GM23248 (cell line): Measurements from ENCODE around the gene DHRS1. TPM values are rescaled to one million over a fixed set of nuclear protein-coding genes. Genes with fewer than 3 reads are reported as not detected.
A peak's percentile ranks its signal among the peaks of the same experiment; 100 is the strongest.

Experiments used
- DNase-seq: peaks from one replicate; pipeline ENCODE4 v3.0.0-alpha.2; 2015
- H2AFZ ChIP-seq: fragments of 200-600 bp; sonication (generic); 2 replicates; pipeline ENCODE4 v1.6.1; 2016; ENCODE audit warnings: antibody characterized with exemption
- H3F3A ChIP-seq: fragments of 200-600 bp; sonication (generic); 2 replicates; pipeline ENCODE4 v1.6.1; 2016; ENCODE audit warnings: mild to moderate bottlenecking, antibody characterized with exemption, mixed run types; ENCODE audit not compliant: insufficient read depth
- H3K27ac ChIP-seq: fragments of 200-600 bp; sonication (generic); 2 replicates; pipeline ENCODE4 v1.5.1; 2016; ENCODE audit warnings: mild to moderate bottlenecking
- H3K27me3 ChIP-seq: fragments of 200-600 bp; sonication (generic); replicated peaks from 2 replicates; pipeline ENCODE4 v1.6.1; 2016; ENCODE audit warnings: mild to moderate bottlenecking; ENCODE audit not compliant: insufficient read depth
- H3K36me3 ChIP-seq: fragments of 200-600 bp; sonication (generic); 2 replicates; pipeline ENCODE4 v1.6.1; 2016; ENCODE audit warnings: low read depth, mild to moderate bottlenecking
- H3K4me1 ChIP-seq: fragments of 200-600 bp; sonication (generic); 2 replicates; pipeline ENCODE4 v1.6.1; 2016; ENCODE audit warnings: mild to moderate bottlenecking; ENCODE audit not compliant: insufficient read depth
- H3K4me2 ChIP-seq: fragments of 200-600 bp; sonication (generic); one replicate; pipeline ENCODE4 v1.6.1; 2016; ENCODE audit warnings: mild to moderate bottlenecking; ENCODE audit not compliant: unreplicated experiment
- H3K4me3 ChIP-seq: fragments of 200-600 bp; sonication (generic); 2 replicates; pipeline ENCODE4 v1.5.1; 2016; ENCODE audit warnings: mild to moderate bottlenecking
- H3K79me2 ChIP-seq: fragments of 200-600 bp; sonication (generic); 2 replicates; pipeline ENCODE4 v1.6.1; 2016; ENCODE audit warnings: mild to moderate bottlenecking; ENCODE audit not compliant: insufficient read depth
- H3K9ac ChIP-seq: fragments of 200-600 bp; sonication (generic); 2 replicates; pipeline ENCODE4 v1.6.1; 2016; ENCODE audit warnings: mild to moderate bottlenecking
- H3K9me2 ChIP-seq: fragments of 200-600 bp; sonication (generic); 2 replicates; pipeline ENCODE4 v1.6.1; 2016; ENCODE audit warnings: mixed run types, mild to moderate bottlenecking, moderate library complexity; ENCODE audit not compliant: insufficient read depth
- H3K9me3 ChIP-seq: fragments of 200-600 bp; sonication (generic); one replicate; pipeline ENCODE4 v1.6.1; 2017; ENCODE audit warnings: low read depth
- H4K20me1 ChIP-seq: fragments of 200-600 bp; sonication (generic); 2 replicates; pipeline ENCODE4 v1.6.0; 2016; ENCODE audit not compliant: insufficient read depth
- EZH2 ChIP-seq: fragments of 200-600 bp; sonication (generic); IDR thresholded peaks from 2 replicates; pipeline ENCODE4 v1.6.1; 2018; ENCODE audit warnings: antibody characterized with exemption, mild to moderate bottlenecking; ENCODE audit not compliant: insufficient read depth, poor library complexity, severe bottlenecking
- EZH2phosphoT487 ChIP-seq: fragments of 200-600 bp; sonication (generic); IDR thresholded peaks from 2 replicates; pipeline ENCODE4 v1.6.1; 2018; ENCODE audit warnings: antibody characterized with exemption, moderate library complexity, mild to moderate bottlenecking, low read depth; ENCODE audit not compliant: insufficient read depth
- WGBS, 2 experiments: methylation state at CpG; one replicate each; pipeline ENCODE4 v1.1.6; 2015 to 2017; ENCODE audit warnings: low lambda C conversion rate in 2 of 2, low coverage in 1 of 2; ENCODE audit errors: missing lambda C conversion rate in 2 of 2; 5-methylcytosine and 5-hydroxymethylcytosine counted together
- in situ Hi-C: fragments of 300-500 bp; cut with MboI; formaldehyde crosslinking; loops from 2 replicates; pipeline ENCODE4 v1.15.0; 2020
- polyA plus RNA-seq: library from polyadenylated mRNA; unstranded; fragments of >200 nt; fragmentation: Nextera tagmentation; extraction: Ambion mirVana; gene quantifications from 2 replicates; pipeline ENCODE4 v1.2.1, GENCODE V29; 2016
- total RNA-seq: library from RNA; depleted of rRNA; stranded (reverse); fragments of >200 nt; shearing (Covaris generic); gene quantifications from 2 replicates; pipeline ENCODE4 v1.2.3, GENCODE V29; 2014

Gene DHRS1
- total and polyA plus RNA-seq, 2 experiments from 2014 or later: 12.8 to 31.0 TPM

DNA sequence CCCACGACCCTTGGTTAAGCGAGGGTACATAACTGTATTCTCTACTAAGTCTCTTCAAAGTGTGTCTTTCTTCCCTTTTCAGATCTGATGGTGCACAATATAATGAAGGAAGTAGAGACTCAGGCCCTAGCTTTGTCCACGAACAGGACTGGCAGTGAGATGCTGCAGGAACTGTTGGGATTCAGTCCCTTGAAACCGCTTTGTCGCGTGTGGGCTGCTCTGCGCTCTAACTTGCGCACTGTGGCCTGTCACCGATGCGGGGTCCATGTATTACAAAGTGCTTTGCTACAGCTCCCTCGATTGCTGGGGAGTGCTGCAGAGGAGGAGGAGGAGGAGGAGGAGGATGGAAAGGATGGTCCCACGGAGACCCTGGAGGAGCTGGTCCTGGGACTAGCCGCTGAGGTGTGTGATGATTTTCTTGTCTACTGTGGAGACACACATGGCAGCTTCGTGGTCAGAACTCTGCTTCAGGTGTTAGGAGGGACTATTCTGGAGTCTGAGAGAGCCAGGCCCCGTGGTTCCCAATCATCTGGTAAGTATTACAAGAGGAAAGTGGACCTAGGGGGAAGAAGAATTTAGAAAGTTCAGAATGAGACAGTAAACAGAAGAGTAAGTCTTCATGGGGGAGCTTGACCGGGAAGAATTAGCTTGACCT is 873 bp upstream of the DHRS1 start:
- peaks cover 17% of the 10 kb centered on the region for H3K4me1 ChIP-seq
- DNase-seq: peak; percentile 11
- H2AFZ ChIP-seq: peak overlapping the region; percentile 97
- H3K4me2 ChIP-seq: peak overlapping the region; percentile 94
- peaks cover 23% of the 10 kb centered on the region; the same call in 1 of the 2 replicates for H3F3A ChIP-seq
- no peaks in the 10 kb centered on the region for H3K9me3 ChIP-seq
- H3K4me3 ChIP-seq: peak overlapping the region; percentile 95
- H3K9me2 ChIP-seq: no peaks in the 10 kb centered on the region
- H3K27me3 ChIP-seq: no peaks in the 10 kb centered on the region
- H3K79me2 ChIP-seq: peaks cover 26% of the 10 kb centered on the region
- WGBS, 2 experiments: 28 to 29% methylated on average over 16 of the region's 16 CpGs
- TF ChIP-seq EZH2phosphoT487 (no peak), EZH2 (no peak)
- peak overlapping the region; percentile 86 for H3K27ac ChIP-seq
- peak overlapping the region; percentile 95 for H3K9ac ChIP-seq
- peaks cover 16% of the 10 kb centered on the region; the same call in 1 of the 2 replicates for H3K36me3 ChIP-seq
- in situ Hi-C loops: no loop called here
- H4K20me1 ChIP-seq: no peaks in the 10 kb centered on the region

DNA sequence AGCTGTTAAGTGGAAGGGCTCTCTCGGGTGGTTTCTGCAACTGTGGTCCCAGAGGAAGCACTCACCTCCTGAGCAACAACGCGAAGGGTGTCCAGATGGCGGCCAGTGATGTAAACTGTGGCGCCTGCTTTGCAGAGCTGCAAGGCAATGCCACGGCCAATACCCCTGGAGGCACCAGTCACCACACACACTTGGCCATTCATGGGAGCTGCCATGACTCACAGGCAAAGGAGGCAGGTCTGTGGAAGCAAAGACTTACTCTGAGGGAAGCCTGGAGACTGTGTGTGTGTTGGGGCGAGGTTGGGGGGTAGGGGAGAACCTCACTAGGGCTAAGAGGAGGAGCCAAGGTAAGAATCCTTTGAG is 707 bp downstream of the DHRS1 start:
- Histone ChIP-seq H3K27ac (peak overlapping the region; percentile 86), H3F3A (peaks cover 23% of the 10 kb centered on the region; the same call in 1 of the 2 replicates), H3K36me3 (peaks cover 17% of the 10 kb centered on the region; the same call in 1 of the 2 replicates), H3K27me3 (no peaks in the 10 kb centered on the region), H3K9ac (peak overlapping the region; percentile 95), H2AFZ (peak overlapping the region; percentile 97), H3K79me2 (peaks cover 26% of the 10 kb centered on the region), H4K20me1 (no peaks in the 10 kb centered on the region), H3K4me3 (peak overlapping the region; percentile 95), H3K9me2 (no peaks in the 10 kb centered on the region), H3K4me1 (peaks cover 17% of the 10 kb centered on the region), H3K9me3 (no peaks in the 10 kb centered on the region), H3K4me2 (peak overlapping the region; percentile 94)
- in situ Hi-C loops: loop anchor here (10.0 kb wide), 1 partner anchor 54 kb away; the partner anchor contains the start of gene TINF2
- peak; percentile 94 for DNase-seq
- TF ChIP-seq EZH2 (no peak), EZH2phosphoT487 (no peak)
- WGBS, 2 experiments: 35 to 37% methylated on average over 7 of the region's 7 CpGs

DNA sequence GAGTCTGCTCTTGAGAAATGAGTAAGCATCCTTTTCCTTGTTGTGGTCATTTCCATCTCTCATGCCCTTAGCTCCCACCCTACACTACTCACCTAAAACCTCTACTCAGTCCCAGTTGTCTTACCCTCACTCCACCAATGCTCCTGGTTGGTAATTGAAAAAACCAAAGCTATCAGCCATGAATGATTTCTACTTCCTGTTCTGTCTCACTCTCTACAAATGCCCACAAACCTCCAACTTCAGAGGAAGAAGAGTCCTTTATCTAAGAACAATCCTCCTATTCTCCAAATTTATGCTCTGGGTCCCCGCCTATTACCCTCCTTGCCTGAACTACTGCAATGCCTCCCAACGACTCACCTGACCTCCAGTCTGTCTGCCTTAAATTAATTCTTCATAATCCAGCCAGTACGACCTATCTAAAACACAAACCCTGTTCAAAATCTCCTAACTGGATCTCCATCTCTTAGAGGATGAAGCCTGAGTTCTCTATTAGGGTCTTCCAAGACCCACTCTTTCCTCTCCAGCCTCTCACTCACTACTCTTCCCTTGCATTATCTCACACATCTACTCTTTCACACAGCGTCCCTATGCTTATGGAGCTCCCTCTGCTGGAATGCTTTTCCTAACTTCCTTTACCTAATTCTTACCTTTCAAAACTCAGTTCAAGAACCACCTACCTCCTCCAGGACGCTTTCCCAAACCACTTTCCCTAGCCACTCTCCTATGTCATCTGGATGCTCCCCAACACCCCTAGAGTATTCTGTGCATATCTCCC is 2.2 kb downstream of the DHRS1 start:
- no peak overlapping the region for H3K4me2 ChIP-seq
- H3K9me2 ChIP-seq: no peaks in the 10 kb centered on the region
- H3K9me3 ChIP-seq: no peaks in the 10 kb centered on the region
- peaks cover 26% of the 10 kb centered on the region for H3K79me2 ChIP-seq
- peaks cover 6% of the 10 kb centered on the region; the same call in 1 of the 2 replicates for H3K36me3 ChIP-seq
- no peak overlapping the region for H3K9ac ChIP-seq
- no peak overlapping the region for H2AFZ ChIP-seq
- peak; percentile 38 for DNase-seq
- in situ Hi-C loops: loop anchor here (10.0 kb wide), 1 partner anchor 53 kb away; the partner anchor contains the start of gene TINF2
- H4K20me1 ChIP-seq: no peaks in the 10 kb centered on the region
- H3F3A ChIP-seq: peaks cover 23% of the 10 kb centered on the region; the same call in 1 of the 2 replicates
- H3K27ac ChIP-seq: no peak overlapping the region
- no peaks in the 10 kb centered on the region for H3K27me3 ChIP-seq
- 45 to 51% methylated on average over 5 of the region's 5 CpGs for WGBS, 2 experiments
- H3K4me3 ChIP-seq: no peak overlapping the region
- no peak for TF ChIP-seq EZH2
- no peak for TF ChIP-seq EZH2phosphoT487
- peaks cover 17% of the 10 kb centered on the region for H3K4me1 ChIP-seq
